Esophagus squamous epithelium (tissue), 4 donors: ENCODE measurements around the gene TCF4.

Experiments
- CTCF ChIP-seq, 6 experiments: fragments of 450-650 bp in 4 of 6; fragments of 200-600 bp in 2 of 6; sonication (generic) in 2 of 6; IDR thresholded peaks; one replicate each; pipeline ENCODE4 v1.5.1; 2016 to 2019; ENCODE audit warnings: antibody characterized with exemption in 6 of 6, mild to moderate bottlenecking in 4 of 6, moderate library complexity in 4 of 6
- POLR2A ChIP-seq, 4 donors: fragments of 450-650 bp; IDR thresholded peaks; one replicate each; pipeline ENCODE4 v1.6.1; 2017; ENCODE audit warnings: antibody characterized with exemption in 4 of 4, mild to moderate bottlenecking in 4 of 4, moderate library complexity in 3 of 4

GRCh38 chr18:55447672-55448018, 140.3 kb downstream of the TCF4 start:
- no peak for TF ChIP-seq CTCF (IDR thresholded peaks at IDR 0.05)
- TF ChIP-seq POLR2A (IDR thresholded peaks at IDR 0.05), result no peak
